Testis (tissue), 3 donors: ENCODE data around the gene HIPK2. TPM values are rescaled to one million over a fixed set of nuclear protein-coding genes. Genes with fewer than 3 reads are reported as not detected.

Source experiments
- DNase-seq: peaks from one replicate; pipeline ENCODE4 v3.0.0-alpha.2; 2019
- H3K27ac ChIP-seq, 2 donors: fragments of 200-600 bp; sonication (generic); one replicate each; pipeline ENCODE4 v1.5.1; 2019
- H3K27me3 ChIP-seq: fragments of 200-600 bp; sonication (generic); one replicate; pipeline ENCODE4 v1.5.1; 2019
- H3K36me3 ChIP-seq: fragments of 200-600 bp; sonication (generic); one replicate; pipeline ENCODE4 v1.5.1; 2017; ENCODE audit warnings: low read depth; ENCODE audit errors: missing control alignments
- H3K4me1 ChIP-seq: fragments of 200-600 bp; sonication (generic); one replicate; pipeline ENCODE4 v1.5.1; 2019
- H3K4me3 ChIP-seq, 2 donors: fragments of 200-600 bp; sonication (generic); one replicate each; pipeline ENCODE4 v1.5.1; 2017 to 2019
- H3K9me3 ChIP-seq: fragments of 200-600 bp; sonication (generic); one replicate; pipeline ENCODE4 v1.5.1; 2017
- CTCF ChIP-seq, 3 experiments: fragments of 450-650 bp in 2 of 3; fragments of 200-600 bp in 1 of 3; sonication (generic) in 1 of 3; IDR thresholded peaks; one replicate each; pipeline ENCODE4 v1.5.1; 2016 to 2019; ENCODE audit warnings: antibody characterized with exemption in 3 of 3, mild to moderate bottlenecking in 2 of 3, moderate library complexity in 1 of 3
- POLR2A ChIP-seq: fragments of 450-650 bp; IDR thresholded peaks from one replicate; pipeline ENCODE4 v1.6.1; 2017; ENCODE audit warnings: antibody characterized with exemption, mild to moderate bottlenecking, moderate library complexity
- WGBS, 2 donors: methylation state at CpG; one replicate each; pipeline ENCODE4 v1.1.5; 2018; 5-methylcytosine and 5-hydroxymethylcytosine counted together
- intact Hi-C: fragments of 100-400 bp; cut with DNase I; formaldehyde crosslinking; loops from one replicate; pipeline ENCODE4 v1.15.1; 2023; ENCODE audit warnings: low total_unique reads
- polyA plus RNA-seq: library from polyadenylated mRNA; stranded (reverse); fragments of 350-450 nt; fragmentation: Illumina TruSeq; extraction: RNeasy Lipid Tissue Mini Kit (QIAGEN cat#74804); gene quantifications from one replicate; pipeline ENCODE4 v1.2.3, GENCODE V29; 2014; ENCODE audit warnings: low read depth, low replicate concordance; ENCODE audit not compliant: insufficient read depth
- total RNA-seq, 2 donors: library from RNA; depleted of rRNA; stranded (reverse); fragments of >200 nt; gene quantifications; one replicate each; pipeline ENCODE4 v1.2.3, GENCODE V29; 2016

HIPK2 gene
- total and polyA plus RNA-seq, 3 donors from 2014 or later: 6.3 to 22.4 (median 17.8) TPM

- Histone ChIP-seq H3K4me3 (no peak overlapping the region), H3K27ac (no peak overlapping the region), H3K36me3 (no peaks in the 10 kb centered on the region), H3K4me1 (no peaks in the 10 kb centered on the region), H3K9me3 (no peaks in the 10 kb centered on the region), H3K27me3 (no peaks in the 10 kb centered on the region)
- intact Hi-C loops: no loop called here
- WGBS, 2 donors: 48 to 54% methylated on average over 2 of the region's 2 CpGs
- TF ChIP-seq CTCF (IDR thresholded peaks at IDR 0.05) (no peak), POLR2A (no peak)
- DNase-seq: no peak
Observed at GRCh38 chr7:139765143-139765542, 12.7 kb downstream of the HIPK2 start.

GRCh38 chr7:139763330-139763729 is 14.5 kb downstream of the HIPK2 start:
- Histone ChIP-seq H3K4me1 (no peaks in the 10 kb centered on the region), H3K27ac (no peak overlapping the region), H3K9me3 (no peaks in the 10 kb centered on the region), H3K4me3 (no peak overlapping the region), H3K27me3 (no peaks in the 10 kb centered on the region), H3K36me3 (no peaks in the 10 kb centered on the region)
- no peak for TF ChIP-seq POLR2A
- TF ChIP-seq CTCF (IDR thresholded peaks at IDR 0.05): no peak
- no peak for DNase-seq
- 84 to 93% methylated on average over 10 of the region's 10 CpGs for WGBS, 2 donors
- intact Hi-C loops: no loop called here

- TF ChIP-seq CTCF (IDR thresholded peaks at IDR 0.05) (no peak), POLR2A (no peak)
- DNase-seq: no peak
- intact Hi-C loops: no loop called here
- no peaks in the 10 kb centered on the region for H3K36me3 ChIP-seq
- no peaks in the 10 kb centered on the region for H3K4me1 ChIP-seq
- no peaks in the 10 kb centered on the region for H3K27me3 ChIP-seq
- H3K4me3 ChIP-seq: no peak overlapping the region
- no peaks in the 10 kb centered on the region for H3K9me3 ChIP-seq
- no peak overlapping the region for H3K27ac ChIP-seq
- 85 to 86% methylated on average over 2 of the region's 2 CpGs for WGBS, 2 donors
Observed at GRCh38 chr7:139762886-139763285, 14.9 kb downstream of the HIPK2 start.

GRCh38 chr7:139758388-139758787 is 19.4 kb downstream of the HIPK2 start:
- H3K36me3 ChIP-seq: no peaks in the 10 kb centered on the region
- no peaks in the 10 kb centered on the region for H3K4me1 ChIP-seq
- intact Hi-C loops: no loop called here
- no peaks in the 10 kb centered on the region for H3K27me3 ChIP-seq
- no peak for DNase-seq
- H3K4me3 ChIP-seq: no peak overlapping the region
- WGBS, 2 donors: 83 to 91% methylated on average over 7 to 8 of the region's 8 CpGs
- TF ChIP-seq CTCF (IDR thresholded peaks at IDR 0.05) (no peak), POLR2A (no peak)
- no peaks in the 10 kb centered on the region for H3K9me3 ChIP-seq
- H3K27ac ChIP-seq: no peak overlapping the region

GRCh38 chr7:139757968-139758367 is 19.8 kb downstream of the HIPK2 start:
- TF ChIP-seq CTCF (IDR thresholded peaks at IDR 0.05) (no peak), POLR2A (no peak)
- Histone ChIP-seq H3K9me3 (no peaks in the 10 kb centered on the region), H3K27ac (no peak overlapping the region), H3K4me3 (no peak overlapping the region), H3K4me1 (no peaks in the 10 kb centered on the region), H3K36me3 (no peaks in the 10 kb centered on the region), H3K27me3 (no peaks in the 10 kb centered on the region)
- WGBS, 2 donors: 65 to 68% methylated on average over 2 of the region's 2 CpGs
- no peak for DNase-seq
- intact Hi-C loops: no loop called here
